Thyroid gland (tissue), 4 donors: Measurements from ENCODE around the gene MEIOB.

ENCODE experiments used
- CTCF ChIP-seq, 6 experiments: fragments of 200-600 bp in 3 of 6; fragments of 450-650 bp in 3 of 6; sonication (generic) in 3 of 6; IDR thresholded peaks; one replicate each; pipeline ENCODE4 v1.5.1; 2016 to 2019; ENCODE audit warnings: antibody characterized with exemption in 6 of 6, mild to moderate bottlenecking in 2 of 6, inconsistent platforms in 1 of 6, moderate library complexity in 1 of 6
- POLR2A ChIP-seq, 2 donors: fragments of 450-650 bp; IDR thresholded peaks; one replicate each; pipeline ENCODE4 v1.6.1; 2017; ENCODE audit warnings: antibody characterized with exemption in 2 of 2, mild to moderate bottlenecking in 2 of 2, moderate library complexity in 1 of 2

GRCh38 chr16:1913327-1914083 lies 41.5 kb upstream of the MEIOB start:
- TF ChIP-seq CTCF (IDR thresholded peaks at IDR 0.05) (no peak), POLR2A (IDR thresholded peaks at IDR 0.05) (no peak)
